Effector memory CD8-positive, alpha-beta T cell (primary cell): ENCODE measurements around the gene ANKRD44.
A peak's percentile ranks its signal among the peaks of the same experiment; 100 is the strongest.

Source experiments
- ATAC-seq: fragments of 150-1000 bp; cut with Tn5 transposase; replicated peaks from 2 replicates; pipeline ENCODE4 v1.10.0; 2021; ENCODE audit warnings: mild to moderate bottlenecking, moderate library complexity
- DNase-seq, 3 experiments: peaks; one replicate each; pipeline ENCODE4 v3.0.0; 2021
- H3K27ac Mint-ChIP-seq, 2 donors: one replicate each; pipeline ENCODE4 v1.8.0; 2022; ENCODE audit warnings: mild to moderate bottlenecking in 2 of 2, mixed read lengths in 2 of 2, moderate library complexity in 2 of 2
- H3K27me3 Mint-ChIP-seq, 2 donors: one replicate each; pipeline ENCODE4 v1.8.0; 2022; ENCODE audit warnings: mixed read lengths in 2 of 2
- H3K36me3 Mint-ChIP-seq: one replicate; pipeline ENCODE4 v1.8.0; 2022; ENCODE audit warnings: mild to moderate bottlenecking, moderate library complexity, mixed read lengths; ENCODE audit not compliant: insufficient read depth
- H3K4me1 Mint-ChIP-seq, 2 donors: one replicate each; pipeline ENCODE4 v1.8.0; 2022; ENCODE audit warnings: low read depth in 2 of 2, mixed read lengths in 2 of 2
- H3K4me3 Mint-ChIP-seq, 2 donors: one replicate each; pipeline ENCODE4 v1.8.0; 2022; ENCODE audit warnings: mild to moderate bottlenecking in 2 of 2, mixed read lengths in 2 of 2, moderate library complexity in 2 of 2
- H3K9me3 Mint-ChIP-seq, 2 donors: one replicate each; pipeline ENCODE4 v1.8.0; 2022; ENCODE audit warnings: mixed read lengths in 2 of 2

Gene ANKRD44

DNA sequence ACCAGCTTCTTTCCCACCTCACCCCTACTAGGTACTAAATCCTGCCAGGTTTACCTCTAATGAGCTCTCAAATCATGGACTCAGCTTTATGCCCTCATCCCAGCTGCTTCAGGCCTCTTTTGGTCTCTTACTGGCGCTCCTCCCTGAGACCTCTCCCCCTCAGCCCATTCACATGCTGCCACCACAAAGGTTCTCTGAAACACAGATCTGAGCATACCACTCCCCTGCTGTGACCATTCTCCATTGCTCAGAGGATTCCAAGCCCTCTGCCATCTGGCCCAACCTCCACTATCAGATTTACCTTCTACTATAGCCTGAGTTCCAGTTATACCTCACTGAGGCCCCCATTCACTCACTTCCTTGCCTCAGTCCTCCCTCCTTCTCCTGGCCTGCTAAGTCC, 174.8 kb downstream of the ANKRD44 start:
- DNase-seq: no peak
- Mint-ChIP-seq H3K27ac (peak overlapping the region; percentile 82 to 89), H3K27me3 (no peaks in the 10 kb centered on the region), H3K4me1 (peaks cover 68 to 89% of the 10 kb centered on the region in 2 donors), H3K36me3 (peaks cover 32% of the 10 kb centered on the region), H3K9me3 (no peaks in the 10 kb centered on the region), H3K4me3 (peak overlapping the region in 1 of 2 donors; percentile 23)
- ATAC-seq: no peak

DNA sequence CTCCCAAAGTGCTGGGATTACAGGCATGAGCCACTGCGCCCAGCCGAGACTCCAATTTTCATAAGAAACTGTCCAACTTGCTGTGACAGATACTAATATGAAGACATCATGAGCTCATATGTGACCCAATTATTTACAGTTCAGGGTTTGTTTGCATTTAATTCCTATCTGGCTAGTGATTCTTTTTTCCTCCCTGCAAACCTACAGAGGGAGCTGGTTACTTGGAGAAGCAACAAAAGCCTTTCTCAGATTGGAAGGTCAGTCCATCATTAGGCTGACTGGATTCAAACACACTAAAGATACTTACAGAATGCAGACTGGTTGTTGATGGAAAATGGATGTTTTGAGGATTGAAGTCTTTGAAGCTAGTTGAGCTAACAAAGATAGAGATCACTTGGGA, 176.4 kb downstream of the ANKRD44 start:
- Mint-ChIP-seq H3K27me3 (no peaks in the 10 kb centered on the region), H3K27ac (peak overlapping the region; percentile 82 to 89), H3K36me3 (peaks cover 25% of the 10 kb centered on the region), H3K9me3 (no peaks in the 10 kb centered on the region), H3K4me3 (no peak overlapping the region), H3K4me1 (peaks cover 75 to 87% of the 10 kb centered on the region in 2 donors)
- ATAC-seq (no peak), DNase-seq (no peak)

DNA sequence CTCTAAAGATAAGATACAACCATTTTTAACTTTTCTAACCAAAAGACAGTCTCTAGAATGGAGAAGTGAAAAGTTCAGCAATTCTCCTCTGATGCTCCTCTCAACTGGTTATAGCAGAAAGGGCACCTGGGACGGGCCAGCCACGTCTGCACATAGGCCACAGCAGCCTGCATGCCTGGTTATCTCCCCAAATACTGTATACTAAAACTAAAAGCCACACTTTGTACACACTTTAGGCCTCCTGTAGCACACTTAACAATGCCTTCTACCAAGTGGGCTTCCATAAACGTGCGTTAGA, 179.1 kb downstream of the ANKRD44 start:
- H3K4me3 Mint-ChIP-seq: peak overlapping the region; percentile 21 to 42
- H3K27me3 Mint-ChIP-seq: no peaks in the 10 kb centered on the region
- peak overlapping the region; percentile 71 to 82 for H3K27ac Mint-ChIP-seq
- peaks cover 34% of the 10 kb centered on the region for H3K36me3 Mint-ChIP-seq
- peaks cover 66 to 75% of the 10 kb centered on the region in 2 donors for H3K4me1 Mint-ChIP-seq
- DNase-seq (no peak), ATAC-seq (no peak)
- H3K9me3 Mint-ChIP-seq: no peaks in the 10 kb centered on the region

DNA sequence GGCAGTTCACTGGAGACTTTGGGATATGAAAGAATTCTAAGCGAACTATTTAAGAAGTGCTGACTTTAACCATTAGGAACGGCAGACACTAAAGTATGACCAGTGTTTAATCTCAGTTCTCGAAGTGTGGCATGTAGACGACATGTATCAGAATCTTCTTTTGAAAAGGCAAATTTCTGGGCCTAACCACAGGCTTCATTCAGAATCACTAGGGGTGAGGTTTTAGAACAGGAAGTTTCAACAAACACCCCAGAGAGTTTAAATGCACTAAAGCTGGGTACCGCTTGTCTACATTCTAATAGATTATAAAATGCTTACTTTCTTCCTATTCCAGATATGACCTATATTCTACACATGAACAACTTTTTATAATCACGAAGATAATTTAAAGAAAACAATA, 180.3 kb downstream of the ANKRD44 start:
- no peaks in the 10 kb centered on the region for H3K27me3 Mint-ChIP-seq
- ATAC-seq (peak; percentile 94), DNase-seq (peak; percentile 10 to 32 (median 14))
- peak overlapping the region; percentile 71 to 82 for H3K27ac Mint-ChIP-seq
- peaks cover 39% of the 10 kb centered on the region for H3K36me3 Mint-ChIP-seq
- H3K4me1 Mint-ChIP-seq: peaks cover 55 to 63% of the 10 kb centered on the region in 2 donors
- no peaks in the 10 kb centered on the region for H3K9me3 Mint-ChIP-seq
- H3K4me3 Mint-ChIP-seq: peak overlapping the region; percentile 42 to 44

DNA sequence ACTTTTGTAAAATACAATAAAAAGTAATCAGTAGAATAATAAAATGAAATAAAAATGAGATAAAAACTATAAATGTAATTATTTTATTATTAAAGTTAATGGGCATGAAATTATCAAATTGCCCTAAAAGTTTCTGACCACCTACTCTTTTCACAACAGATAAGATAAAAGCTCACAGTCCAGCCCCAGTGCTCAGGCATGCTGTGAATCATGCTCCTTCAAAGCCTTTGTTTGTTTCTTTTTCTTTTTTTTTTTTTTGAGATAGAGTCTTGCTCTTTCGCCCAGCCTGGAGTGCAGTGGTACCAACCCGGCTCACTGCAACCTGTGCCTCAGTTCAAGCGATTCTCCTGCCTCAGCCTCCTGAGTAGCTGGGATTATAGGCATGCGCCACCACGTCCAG, 181.7 kb downstream of the ANKRD44 start:
- Mint-ChIP-seq H3K4me1 (peaks cover 51 to 54% of the 10 kb centered on the region in 2 donors), H3K4me3 (peak overlapping the region in 1 of 2 donors; percentile 29), H3K36me3 (peaks cover 39% of the 10 kb centered on the region), H3K27me3 (no peaks in the 10 kb centered on the region), H3K9me3 (no peaks in the 10 kb centered on the region), H3K27ac (peak overlapping the region; percentile 52 to 62)
- DNase-seq: no peak
- ATAC-seq: no peak

DNA sequence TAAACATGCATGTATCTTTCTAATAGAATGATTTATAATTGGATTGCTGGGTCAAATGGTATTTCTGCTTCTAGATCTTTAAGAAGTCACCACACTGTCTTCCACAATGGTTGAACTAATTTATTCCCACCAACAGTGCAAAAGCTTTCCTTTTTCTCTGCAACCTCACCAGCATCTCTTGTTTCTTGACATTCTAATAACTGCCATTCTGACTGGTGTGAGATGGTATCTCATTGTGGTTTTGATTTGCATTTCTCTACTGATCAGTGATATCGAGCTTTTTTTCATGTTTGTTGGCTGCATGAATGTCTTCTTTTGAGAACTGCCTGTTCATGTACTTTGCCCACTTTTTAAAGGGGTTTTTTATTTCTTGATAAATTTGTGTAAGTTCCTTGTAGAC, 182.5 kb downstream of the ANKRD44 start:
- Mint-ChIP-seq H3K27me3 (no peaks in the 10 kb centered on the region), H3K4me1 (peaks cover 45 to 49% of the 10 kb centered on the region in 2 donors), H3K27ac (peak overlapping the region; percentile 52 to 78), H3K9me3 (no peaks in the 10 kb centered on the region), H3K36me3 (peaks cover 42% of the 10 kb centered on the region), H3K4me3 (peak overlapping the region in 1 of 2 donors; percentile 9)
- no peak for DNase-seq
- no peak for ATAC-seq

DNA sequence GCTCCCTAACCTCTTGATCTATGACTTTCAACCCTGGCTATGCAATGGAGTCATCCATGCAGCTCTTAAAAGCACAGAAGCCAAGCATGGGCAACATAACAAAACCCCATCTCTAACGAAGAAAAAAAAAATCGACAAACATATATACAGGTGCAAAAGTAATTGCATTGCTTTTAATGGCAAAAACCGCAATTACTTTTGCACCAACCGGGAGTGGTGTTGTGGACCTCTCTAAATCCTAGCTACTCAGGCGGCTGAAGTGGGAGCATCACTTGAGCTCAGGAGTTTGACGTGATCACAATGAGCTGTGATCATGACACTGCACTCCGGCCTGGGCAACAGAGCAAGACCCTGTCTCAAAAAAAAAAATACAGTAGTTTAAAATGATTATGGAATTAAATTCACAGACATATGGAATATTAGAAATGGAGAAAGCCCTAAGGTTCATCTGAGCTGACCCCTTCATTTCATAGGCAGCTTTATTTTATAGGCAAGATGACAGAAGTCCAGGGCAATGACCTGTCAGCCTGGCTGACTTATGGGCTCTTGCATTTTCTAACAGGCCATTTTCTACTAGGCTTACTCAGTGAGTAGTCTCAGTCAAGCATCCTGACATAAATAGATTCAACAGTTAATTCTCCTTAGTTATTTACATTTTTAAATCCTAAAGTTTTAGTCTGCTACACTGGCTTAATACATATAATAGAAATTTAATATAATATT, 183.8 kb downstream of the ANKRD44 start:
- H3K9me3 Mint-ChIP-seq: no peaks in the 10 kb centered on the region
- peaks cover 45% of the 10 kb centered on the region for H3K36me3 Mint-ChIP-seq
- no peak overlapping the region for H3K4me3 Mint-ChIP-seq
- peaks cover 41 to 44% of the 10 kb centered on the region in 2 donors for H3K4me1 Mint-ChIP-seq
- ATAC-seq (no peak), DNase-seq (no peak)
- H3K27ac Mint-ChIP-seq: no peak overlapping the region
- no peaks in the 10 kb centered on the region for H3K27me3 Mint-ChIP-seq

DNA sequence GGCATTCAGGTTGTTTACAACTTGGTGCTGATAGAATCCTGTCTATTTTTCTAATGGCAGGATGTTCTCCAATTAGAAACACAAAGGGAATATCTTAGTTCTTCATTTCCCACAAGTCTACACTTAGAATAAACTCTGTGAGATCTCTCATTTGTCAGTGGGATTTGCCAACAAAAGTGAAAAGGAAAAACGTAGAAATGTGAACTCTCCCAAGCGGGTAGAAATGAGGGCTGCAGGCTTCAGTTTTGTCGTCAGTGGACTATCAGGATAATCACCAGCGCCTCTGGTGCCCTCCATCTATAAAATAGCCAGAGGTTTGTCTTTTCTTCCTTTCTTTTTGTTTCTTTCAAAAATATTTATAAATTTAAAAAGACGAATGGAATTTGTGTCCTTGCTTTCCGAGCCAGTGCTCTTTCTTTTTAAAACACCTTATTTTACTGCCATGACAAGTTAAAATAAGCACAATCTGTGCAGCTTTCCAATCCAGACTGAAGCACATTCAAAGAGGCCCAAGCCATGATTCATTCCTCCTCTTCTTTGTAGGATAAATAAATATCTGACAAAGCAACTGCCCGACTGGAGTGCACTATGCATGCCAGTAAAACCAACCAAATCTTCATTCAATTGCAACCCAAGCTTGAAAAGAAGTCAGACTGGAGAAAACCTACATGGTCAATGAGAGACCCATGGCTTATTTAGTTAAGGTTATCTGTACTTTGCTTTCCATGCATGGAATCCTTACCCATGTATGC, 185.8 kb downstream of the ANKRD44 start:
- H3K36me3 Mint-ChIP-seq: peaks cover 60% of the 10 kb centered on the region
- H3K4me3 Mint-ChIP-seq: no peak overlapping the region
- H3K27me3 Mint-ChIP-seq: no peaks in the 10 kb centered on the region
- no peak for ATAC-seq
- peak overlapping the region in 1 of 2 donors; percentile 56 for H3K27ac Mint-ChIP-seq
- DNase-seq: no peak
- H3K4me1 Mint-ChIP-seq: peaks cover 39 to 40% of the 10 kb centered on the region in 2 donors
- no peaks in the 10 kb centered on the region for H3K9me3 Mint-ChIP-seq

DNA sequence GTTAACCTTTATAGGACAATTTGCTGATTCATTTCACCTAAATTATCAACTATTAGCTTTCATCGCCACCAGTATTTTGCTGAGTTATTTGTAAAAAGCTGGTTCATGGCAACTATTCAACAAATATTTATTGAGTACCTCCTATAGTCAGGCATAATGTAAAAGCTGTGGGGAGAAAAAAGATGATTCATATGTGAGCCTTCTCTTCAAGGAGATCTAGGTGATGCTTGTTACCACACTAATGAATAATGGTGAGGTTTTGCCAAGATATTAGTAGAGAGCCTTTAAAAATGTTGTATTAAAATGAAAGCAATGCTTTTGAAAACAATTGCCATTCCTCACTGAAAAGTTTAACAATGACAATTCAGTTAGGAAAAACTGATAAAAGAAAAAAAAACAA, 187.8 kb downstream of the ANKRD44 start:
- H3K36me3 Mint-ChIP-seq: peaks cover 66% of the 10 kb centered on the region
- no peak for DNase-seq
- peak overlapping the region in 1 of 2 donors; percentile 78 for H3K27ac Mint-ChIP-seq
- no peaks in the 10 kb centered on the region for H3K9me3 Mint-ChIP-seq
- H3K4me1 Mint-ChIP-seq: peaks cover 25 to 26% of the 10 kb centered on the region in 2 donors
- ATAC-seq: no peak
- H3K27me3 Mint-ChIP-seq: no peaks in the 10 kb centered on the region
- H3K4me3 Mint-ChIP-seq: no peak overlapping the region

DNA sequence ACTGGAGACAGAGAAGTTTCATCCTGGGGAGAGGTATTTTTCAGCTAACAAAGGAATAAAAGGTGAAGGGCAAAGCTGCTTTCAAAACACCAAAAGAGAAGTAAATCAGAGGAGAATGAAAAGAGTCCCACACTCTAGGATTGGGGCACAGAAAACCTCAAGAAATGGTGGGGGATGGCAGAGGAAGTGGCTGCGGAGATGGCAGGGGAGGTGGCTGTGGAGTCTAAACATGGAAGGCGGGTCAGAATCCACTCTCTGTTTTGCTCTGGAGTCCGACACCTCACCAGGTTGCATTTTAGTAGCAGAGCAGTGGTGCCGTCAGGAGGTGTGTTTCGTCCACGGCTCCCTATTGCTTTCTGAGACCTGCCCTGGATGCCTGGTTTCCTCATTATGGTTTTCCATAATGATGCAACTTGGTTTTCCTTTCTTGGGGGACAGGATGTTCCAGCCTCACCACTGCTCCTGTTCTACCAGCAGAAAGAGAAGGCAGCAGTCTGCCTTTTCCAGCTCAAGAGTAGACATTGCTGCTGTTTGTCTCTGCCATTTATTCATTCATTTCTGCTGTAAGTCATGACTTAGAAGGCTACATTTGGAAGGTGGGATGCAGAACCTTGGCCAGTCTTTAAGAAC, 188.7 kb downstream of the ANKRD44 start:
- Mint-ChIP-seq H3K27me3 (no peaks in the 10 kb centered on the region), H3K4me1 (peaks cover 22 to 23% of the 10 kb centered on the region in 2 donors), H3K36me3 (peaks cover 68% of the 10 kb centered on the region), H3K9me3 (no peaks in the 10 kb centered on the region), H3K27ac (peak overlapping the region; percentile 78 to 81), H3K4me3 (peak overlapping the region; percentile 24 to 64)
- DNase-seq: no peak
- ATAC-seq: no peak

DNA sequence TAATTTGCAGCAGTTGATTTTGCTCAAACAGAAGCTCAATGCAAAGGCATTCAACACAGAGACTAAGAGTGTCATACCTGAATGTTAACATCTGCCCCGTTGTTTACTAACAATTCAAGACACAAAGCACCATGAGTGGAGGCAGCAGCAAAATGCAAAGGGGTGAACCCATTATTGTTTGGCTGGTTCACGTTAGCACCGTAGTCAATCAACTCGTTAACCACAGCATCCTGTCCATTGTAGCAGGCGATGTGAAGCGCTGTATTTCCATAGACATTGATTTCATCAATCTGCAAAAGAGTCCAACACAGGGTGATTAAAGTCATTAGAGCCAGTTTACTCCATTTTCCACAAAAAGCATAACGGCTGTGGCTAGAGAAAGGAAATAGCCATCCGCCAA, 189.3 kb downstream of the ANKRD44 start:
- Mint-ChIP-seq H3K36me3 (peaks cover 64% of the 10 kb centered on the region), H3K27ac (peak overlapping the region; percentile 78 to 81), H3K9me3 (no peaks in the 10 kb centered on the region), H3K27me3 (no peaks in the 10 kb centered on the region), H3K4me3 (peak overlapping the region; percentile 24 to 64), H3K4me1 (peaks cover 27 to 29% of the 10 kb centered on the region in 2 donors)
- ATAC-seq (peak; percentile 96), DNase-seq (peak; percentile 8 to 38 (median 22))

DNA sequence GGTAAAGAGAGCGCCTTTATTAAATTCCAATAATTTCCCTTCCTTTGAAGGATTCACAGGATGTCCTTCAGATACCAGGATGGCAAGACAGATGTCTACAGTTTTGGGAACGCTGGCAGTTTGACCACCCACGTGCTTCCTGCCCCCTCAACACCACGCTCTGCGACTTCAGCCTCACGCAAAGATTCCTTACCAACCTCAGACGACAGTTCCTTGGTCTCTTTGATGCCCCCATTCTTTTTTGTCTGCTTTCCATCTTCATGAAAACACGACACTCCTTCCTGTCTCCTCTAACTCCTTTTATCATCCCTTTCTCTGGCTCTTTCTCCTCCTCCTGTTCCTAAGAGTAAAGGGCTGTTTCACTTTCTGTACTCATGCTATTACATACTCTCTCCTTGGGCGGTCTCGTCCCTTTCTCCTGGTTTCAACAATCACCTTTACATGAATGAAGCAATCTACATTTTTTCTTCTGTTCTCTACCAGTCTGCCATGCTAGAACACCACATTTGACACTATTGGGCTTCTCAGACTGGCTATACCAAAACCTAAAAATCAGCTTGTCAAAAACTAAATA, 194.2 kb downstream of the ANKRD44 start:
- Mint-ChIP-seq H3K4me1 (peaks cover 18 to 33% of the 10 kb centered on the region in 2 donors), H3K27me3 (no peaks in the 10 kb centered on the region), H3K36me3 (peaks cover 47% of the 10 kb centered on the region), H3K27ac (peak overlapping the region; percentile 4 to 88), H3K9me3 (no peaks in the 10 kb centered on the region), H3K4me3 (peak overlapping the region in 1 of 2 donors; percentile 49)
- DNase-seq: no peak
- ATAC-seq: no peak

DNA sequence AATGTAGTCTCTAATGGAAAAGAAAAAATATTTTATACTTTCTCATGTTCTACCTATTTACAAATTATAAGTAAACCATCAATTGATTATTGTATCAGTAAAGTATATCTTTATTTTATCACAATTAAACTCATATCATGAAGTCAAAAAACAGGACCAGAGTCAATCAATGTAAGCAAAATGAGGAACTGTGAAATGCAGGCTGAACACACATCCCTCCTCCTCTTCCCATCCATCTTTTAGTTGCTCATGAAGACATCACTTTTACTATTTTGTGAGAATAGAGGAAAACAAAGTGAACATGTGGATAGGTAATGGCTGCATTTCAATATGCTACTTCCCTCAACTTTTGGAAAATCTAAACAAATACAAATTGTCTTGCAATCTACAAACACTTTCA, 195.3 kb downstream of the ANKRD44 start:
- peaks cover 11 to 27% of the 10 kb centered on the region in 2 donors for H3K4me1 Mint-ChIP-seq
- no peak overlapping the region for H3K4me3 Mint-ChIP-seq
- no peaks in the 10 kb centered on the region for H3K9me3 Mint-ChIP-seq
- H3K27me3 Mint-ChIP-seq: no peaks in the 10 kb centered on the region
- DNase-seq (no peak), ATAC-seq (no peak)
- H3K36me3 Mint-ChIP-seq: peaks cover 45% of the 10 kb centered on the region
- H3K27ac Mint-ChIP-seq: peak overlapping the region; percentile 30 to 88
